Measurements from ENCODE around the gene DHDH.
"Not testable (repeated sequence)": the region's sequence is repeated elsewhere in the genome, so short reads cannot be mapped to it uniquely, and the experiment has no call there.

Gene DHDH

GRCh38 chr19:48900477-48901406, 32.8 kb upstream of the DHDH start:
- H3K4me2 ChIP-seq, result peak overlapping the region; percentile 68
- peaks cover 12% of the 10 kb centered on the region for H3K4me1 ChIP-seq (ENCODE audit: low read depth, poor library complexity, severe bottlenecking)
- no peaks in the 10 kb centered on the region for H3K36me3 ChIP-seq (ENCODE audit: insufficient read depth)
- no peak overlapping the region for H3K4me3 ChIP-seq (IDR thresholded peaks at IDR 0.05; ENCODE audit: insufficient read depth, low read depth, low read length)
- no peaks in the 10 kb centered on the region for H4K20me1 ChIP-seq (ENCODE audit: insufficient read depth)
- H3K9ac ChIP-seq, result peak overlapping the region; percentile 50; the same call in 1 of the 2 replicates
- no peaks in the 10 kb centered on the region for H3K27me3 ChIP-seq (ENCODE audit: insufficient read depth, low read depth)
- H3K27ac ChIP-seq, result peak overlapping the region; percentile 76; the same call in 1 of the 2 replicates
- TF ChIP-seq CTCF (conservative IDR thresholded peaks at IDR 0.05; ENCODE audit: low read depth, low read length), result no peak
- H2AFZ ChIP-seq (ENCODE audit: low read depth), result peak overlapping the region; percentile 88; the same call in 1 of the 2 replicates
- no peaks in the 10 kb centered on the region for H3K79me2 ChIP-seq (ENCODE audit: insufficient read depth, low read depth)

DNA sequence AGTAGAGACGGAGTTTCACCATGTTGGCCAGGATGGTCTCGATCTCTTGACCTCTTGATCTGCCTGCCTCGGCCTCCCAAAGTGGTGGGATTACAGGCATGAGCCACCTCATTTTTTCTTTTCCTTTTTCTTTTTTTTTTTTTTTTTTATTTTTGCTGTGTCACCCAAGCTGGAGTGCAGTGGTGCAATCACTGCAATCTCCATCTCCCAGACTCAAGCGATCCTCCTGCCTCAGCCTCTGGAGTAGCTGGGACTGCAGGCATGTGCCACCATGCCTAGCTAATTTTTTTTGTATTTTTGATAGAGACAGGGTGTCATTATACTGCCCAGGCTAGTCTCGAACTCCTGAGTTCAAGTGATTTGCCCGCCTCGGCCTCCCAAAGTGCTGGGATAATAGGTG, 31.2 kb upstream of the DHDH start:
- peaks cover 12% of the 10 kb centered on the region for H3K4me1 ChIP-seq (ENCODE audit: low read depth, poor library complexity, severe bottlenecking)
- H2AFZ ChIP-seq (ENCODE audit: low read depth); H3K4me3 ChIP-seq (IDR thresholded peaks at IDR 0.05; ENCODE audit: insufficient read depth, low read depth, low read length); H3K9ac ChIP-seq; H3K27me3 ChIP-seq (ENCODE audit: insufficient read depth, low read depth); H3K79me2 ChIP-seq (ENCODE audit: insufficient read depth, low read depth); H3K4me2 ChIP-seq; H3K36me3 ChIP-seq (ENCODE audit: insufficient read depth); H4K20me1 ChIP-seq (ENCODE audit: insufficient read depth); H3K27ac ChIP-seq: not testable (repeated sequence)

- not testable (repeated sequence) for H3K79me2 ChIP-seq (ENCODE audit: insufficient read depth, low read depth); H3K4me3 ChIP-seq (IDR thresholded peaks at IDR 0.05; ENCODE audit: insufficient read depth, low read depth, low read length); H3K27ac ChIP-seq; H3K36me3 ChIP-seq (ENCODE audit: insufficient read depth); H2AFZ ChIP-seq (ENCODE audit: low read depth); H3K4me2 ChIP-seq; H4K20me1 ChIP-seq (ENCODE audit: insufficient read depth); H3K27me3 ChIP-seq (ENCODE audit: insufficient read depth, low read depth); H3K9ac ChIP-seq
- H3K4me1 ChIP-seq (ENCODE audit: low read depth, poor library complexity, severe bottlenecking), result peaks cover 12% of the 10 kb centered on the region
Measured at GRCh38 chr19:48903788-48904187, 29.7 kb upstream of the DHDH start.

- Histone ChIP-seq H3K9ac (no peak overlapping the region), H3K36me3 (ENCODE audit: insufficient read depth) (no peaks in the 10 kb centered on the region), H3K4me1 (ENCODE audit: low read depth, poor library complexity, severe bottlenecking) (peaks cover 4% of the 10 kb centered on the region), H3K4me3 (IDR thresholded peaks at IDR 0.05; ENCODE audit: insufficient read depth, low read depth, low read length) (no peak overlapping the region), H3K27me3 (ENCODE audit: insufficient read depth, low read depth) (no peaks in the 10 kb centered on the region), H3K4me2 (no peak overlapping the region), H3K27ac (no peak overlapping the region), H4K20me1 (ENCODE audit: insufficient read depth) (no peaks in the 10 kb centered on the region), H2AFZ (ENCODE audit: low read depth) (no peak overlapping the region), H3K79me2 (ENCODE audit: insufficient read depth, low read depth) (no peaks in the 10 kb centered on the region)
- TF ChIP-seq CTCF (conservative IDR thresholded peaks at IDR 0.05; ENCODE audit: low read depth, low read length), result no peak
Measured at GRCh38 chr19:48905664-48906063, 27.8 kb upstream of the DHDH start.

DNA sequence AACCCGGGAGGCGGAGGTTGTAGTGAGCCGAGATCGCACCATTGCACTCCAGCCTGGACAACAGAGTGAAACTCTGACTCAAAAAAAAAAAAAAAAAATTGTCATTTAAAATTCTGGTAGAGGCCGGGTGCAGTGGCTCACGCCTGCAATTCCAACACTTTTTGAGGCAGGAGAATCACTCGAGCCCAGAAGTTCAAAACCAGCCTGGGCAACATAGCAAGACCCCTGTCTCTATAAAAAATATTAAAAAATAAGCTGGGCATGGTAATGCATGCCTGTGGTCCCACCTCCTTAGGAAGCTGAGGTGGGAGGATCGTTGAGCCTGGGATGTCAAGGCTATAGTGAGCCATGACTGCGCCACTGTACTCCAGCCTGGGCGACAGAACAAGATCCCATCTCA, 27.2 kb upstream of the DHDH start:
- Histone ChIP-seq H3K27me3 (ENCODE audit: insufficient read depth, low read depth) (no peaks in the 10 kb centered on the region), H2AFZ (ENCODE audit: low read depth) (no peak overlapping the region), H4K20me1 (ENCODE audit: insufficient read depth) (no peaks in the 10 kb centered on the region), H3K27ac (no peak overlapping the region), H3K4me3 (IDR thresholded peaks at IDR 0.05; ENCODE audit: insufficient read depth, low read depth, low read length) (no peak overlapping the region), H3K4me2 (no peak overlapping the region), H3K9ac (no peak overlapping the region), H3K79me2 (ENCODE audit: insufficient read depth, low read depth) (no peaks in the 10 kb centered on the region), H3K4me1 (ENCODE audit: low read depth, poor library complexity, severe bottlenecking) (no peaks in the 10 kb centered on the region), H3K36me3 (ENCODE audit: insufficient read depth) (no peaks in the 10 kb centered on the region)
- TF ChIP-seq CTCF (conservative IDR thresholded peaks at IDR 0.05; ENCODE audit: low read depth, low read length), result no peak
